GM18517 (cell line): ENCODE measurements around the gene GDF9.

Experiments used
- ATAC-seq: cut with Tn5 transposase; IDR thresholded peaks from one replicate; pipeline ENCODE4 v1.9.1; 2021; ENCODE audit warnings: mild to moderate bottlenecking, moderate library complexity; ENCODE audit not compliant: unreplicated experiment

Gene GDF9

DNA sequence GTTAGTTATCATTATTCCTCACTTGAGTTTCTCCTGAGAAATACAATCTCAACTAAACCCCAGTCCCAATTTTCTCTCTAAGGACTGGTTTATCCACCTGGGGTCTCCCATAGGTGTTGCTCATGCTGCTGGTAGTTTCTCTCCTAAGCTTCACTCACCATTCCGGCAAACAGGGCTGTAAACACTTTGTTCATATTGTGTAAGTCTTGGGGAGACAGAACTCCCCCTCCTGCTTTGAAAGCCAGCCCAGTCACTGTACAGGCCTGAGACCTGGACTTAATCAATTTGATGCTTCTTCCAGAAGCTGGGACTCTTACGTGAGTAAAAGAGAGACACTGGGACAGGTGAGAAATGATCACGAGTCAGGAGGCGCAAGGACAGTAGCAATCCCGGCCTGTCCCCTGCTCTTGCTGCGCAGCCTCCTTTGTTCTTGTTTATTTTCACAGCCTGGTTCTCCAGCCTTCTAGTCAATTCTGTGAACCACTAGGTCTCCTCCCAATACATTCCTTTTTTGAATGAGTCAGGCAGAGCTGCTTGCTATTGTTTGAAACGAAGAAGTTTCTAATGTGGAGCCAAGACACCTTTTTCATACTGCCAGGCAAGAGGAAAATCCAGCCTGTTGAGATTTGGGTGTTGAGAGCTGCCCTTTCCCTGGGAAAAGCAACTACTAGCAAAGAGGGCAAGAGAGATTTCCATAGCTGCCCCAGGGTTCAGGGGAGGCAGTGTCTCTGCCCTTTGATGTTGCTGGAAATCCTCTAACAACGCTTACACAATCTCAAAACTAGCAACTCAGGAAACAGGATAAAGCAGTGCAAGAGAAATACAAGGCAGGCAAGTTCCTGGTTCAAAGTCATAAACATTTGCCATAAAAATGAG is 26.6 kb downstream of the GDF9 start:
- ATAC-seq, result no peak

- ATAC-seq, result no peak
Measured at GRCh38 chr5:132838516-132839282, 27.6 kb downstream of the GDF9 start.

DNA sequence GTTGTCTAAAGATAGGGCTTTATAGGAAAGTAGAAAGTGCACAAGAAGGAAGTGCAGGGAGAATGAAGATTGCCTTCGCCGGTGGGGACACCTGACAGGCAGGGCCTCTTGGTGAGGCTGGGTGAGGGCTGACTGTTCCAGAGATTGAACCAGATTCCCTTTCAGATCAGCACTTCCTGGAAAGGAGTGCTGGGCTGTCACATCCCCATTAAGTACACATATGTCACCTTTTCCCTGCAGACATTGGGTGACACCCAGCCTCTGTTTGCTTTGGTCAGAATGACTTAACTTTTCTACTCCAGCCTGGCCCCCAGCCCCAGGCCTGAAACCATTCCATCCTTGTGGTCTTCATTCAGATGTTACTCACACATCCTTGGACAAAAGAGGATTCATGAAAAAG is 28.4 kb downstream of the GDF9 start:
- ATAC-seq, result no peak

GRCh38 chr5:132836852-132837251 is 29.4 kb downstream of the GDF9 start:
- ATAC-seq, result no peak

DNA sequence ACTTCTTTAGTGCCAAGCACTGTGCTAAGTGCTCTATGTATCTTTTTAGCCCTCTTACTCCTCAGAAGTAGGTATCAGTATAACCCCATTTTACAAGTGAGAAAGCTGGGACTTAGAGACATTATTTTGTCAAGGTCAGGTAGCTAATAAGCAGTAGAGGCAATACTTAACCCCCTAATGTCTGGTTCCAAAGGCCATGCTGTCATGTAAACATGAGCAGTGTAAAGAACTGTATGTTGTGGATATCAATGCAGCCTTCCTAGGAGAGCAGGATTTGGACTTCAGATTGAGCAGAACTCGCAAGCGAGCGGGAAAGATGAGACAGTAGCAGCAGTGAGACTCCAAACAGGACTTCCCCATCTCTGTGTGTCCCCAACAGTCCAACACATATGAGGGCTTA is 32.2 kb downstream of the GDF9 start:
- no peak for ATAC-seq

- ATAC-seq, result no peak
Measured at GRCh38 chr5:132832612-132833011, 33.7 kb downstream of the GDF9 start.

DNA sequence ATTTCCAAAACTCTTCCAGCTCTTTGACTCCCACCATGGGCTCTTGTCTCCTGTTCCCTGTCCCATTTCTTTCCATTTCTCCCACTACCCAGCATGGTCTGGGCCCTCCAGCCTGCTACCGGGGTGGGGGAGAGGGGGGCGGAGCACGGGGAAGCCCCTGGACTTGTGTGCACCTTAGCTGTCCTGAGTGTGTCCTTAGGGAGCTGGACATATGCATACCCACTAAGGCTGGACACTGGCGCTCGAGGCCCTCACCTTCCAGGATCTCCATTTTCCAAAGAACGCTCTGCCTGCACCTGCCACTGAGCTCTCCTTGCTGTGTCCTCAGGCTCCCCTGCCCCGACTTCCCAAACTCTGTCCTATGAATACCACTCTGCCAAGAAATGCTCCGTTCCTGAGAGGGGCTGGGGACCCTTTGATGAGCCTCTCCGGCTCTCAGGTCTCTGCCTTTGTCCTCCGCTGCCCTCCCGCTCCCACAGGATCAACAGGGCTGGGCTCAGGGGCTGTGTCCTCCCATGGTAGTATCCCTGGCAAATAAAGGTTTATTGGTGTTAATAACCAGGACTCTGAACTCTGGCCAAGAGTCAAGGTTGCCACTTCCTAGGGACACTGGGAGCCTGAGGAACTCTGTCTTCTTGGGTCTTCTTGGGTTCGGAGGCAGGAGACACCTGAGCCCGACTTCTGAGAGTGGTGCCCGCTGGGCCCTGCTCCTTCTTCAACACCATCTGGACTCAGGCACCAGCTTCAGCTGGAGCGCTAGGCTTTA is 35.0 kb downstream of the GDF9 start:
- no peak for ATAC-seq

- ATAC-seq, result peak; percentile 52
Measured at GRCh38 chr5:132830436-132831094, 35.7 kb downstream of the GDF9 start, which contains the start of gene SHROOM1. SHROOM1 (minus strand) TSS chr5:132830647; CDS start chr5:132826140, 4,507 bp downstream.

DNA sequence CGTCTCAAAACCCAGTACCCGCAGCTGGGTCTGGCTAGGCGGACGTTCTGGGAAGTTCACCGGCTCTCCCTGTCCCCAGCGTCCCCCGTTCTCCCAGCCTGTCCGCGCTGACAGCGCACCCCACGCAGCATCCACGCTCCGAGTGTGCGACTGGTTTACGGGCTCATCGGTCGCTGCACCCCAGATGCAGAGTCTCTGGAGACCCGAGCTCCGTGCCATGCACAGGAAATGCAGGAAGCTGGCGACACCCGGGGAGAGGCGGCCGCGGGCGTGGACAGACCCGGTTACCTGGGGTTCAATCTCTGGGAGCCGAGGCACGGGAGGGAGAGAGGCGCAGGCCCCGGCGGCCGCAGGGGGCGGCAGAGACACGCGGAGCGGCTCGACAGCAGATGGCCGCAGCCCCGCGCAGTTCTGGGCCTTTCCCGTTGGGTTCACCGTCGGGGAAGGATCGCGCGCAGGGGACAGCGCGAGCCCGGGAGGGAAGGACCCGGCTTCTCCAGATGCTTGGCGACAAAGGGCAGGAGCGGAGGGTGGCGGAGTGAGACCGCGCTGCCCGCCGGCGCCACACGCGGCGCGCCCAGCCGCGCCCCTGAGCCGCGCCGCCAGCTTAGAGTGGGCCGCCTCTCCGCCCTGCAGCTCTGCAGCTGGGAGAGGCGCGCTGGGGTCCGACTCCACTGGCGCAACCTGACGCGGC is 36.4 kb downstream of the GDF9 start:
- ATAC-seq, result peak; percentile 79

DNA sequence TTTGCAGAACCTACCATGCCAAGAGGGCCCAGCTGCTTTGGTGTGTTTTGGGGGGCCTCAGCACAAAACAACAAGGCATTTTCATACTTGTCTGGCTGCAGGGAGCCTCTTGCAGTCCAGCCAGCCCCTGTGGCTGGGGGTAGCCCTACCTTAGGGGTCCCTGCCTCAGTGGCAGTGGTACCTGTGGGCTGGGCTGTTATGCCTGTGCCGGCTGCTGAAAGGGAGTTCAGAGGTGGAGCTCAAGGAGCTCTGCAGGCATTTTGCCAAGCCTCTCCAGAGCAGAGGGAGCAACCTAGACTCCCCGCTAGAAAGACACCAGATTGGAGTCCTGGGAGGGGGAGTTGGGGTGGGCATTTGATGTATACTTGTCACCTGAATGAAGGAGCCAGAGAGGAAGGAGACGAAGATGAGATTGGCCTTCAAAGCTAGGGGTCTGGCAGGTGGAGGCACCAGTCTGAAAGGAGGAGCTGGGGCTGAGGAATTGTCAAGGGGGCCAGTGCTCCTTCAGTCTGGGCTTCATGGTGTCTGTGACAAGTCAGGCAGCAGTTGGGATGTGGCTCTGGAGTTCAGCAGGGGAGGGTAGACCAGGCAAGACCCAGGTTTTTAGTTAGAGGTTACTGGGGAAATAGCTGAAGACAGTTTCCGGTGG is 37.3 kb downstream of the GDF9 start:
- ATAC-seq, result no peak

DNA sequence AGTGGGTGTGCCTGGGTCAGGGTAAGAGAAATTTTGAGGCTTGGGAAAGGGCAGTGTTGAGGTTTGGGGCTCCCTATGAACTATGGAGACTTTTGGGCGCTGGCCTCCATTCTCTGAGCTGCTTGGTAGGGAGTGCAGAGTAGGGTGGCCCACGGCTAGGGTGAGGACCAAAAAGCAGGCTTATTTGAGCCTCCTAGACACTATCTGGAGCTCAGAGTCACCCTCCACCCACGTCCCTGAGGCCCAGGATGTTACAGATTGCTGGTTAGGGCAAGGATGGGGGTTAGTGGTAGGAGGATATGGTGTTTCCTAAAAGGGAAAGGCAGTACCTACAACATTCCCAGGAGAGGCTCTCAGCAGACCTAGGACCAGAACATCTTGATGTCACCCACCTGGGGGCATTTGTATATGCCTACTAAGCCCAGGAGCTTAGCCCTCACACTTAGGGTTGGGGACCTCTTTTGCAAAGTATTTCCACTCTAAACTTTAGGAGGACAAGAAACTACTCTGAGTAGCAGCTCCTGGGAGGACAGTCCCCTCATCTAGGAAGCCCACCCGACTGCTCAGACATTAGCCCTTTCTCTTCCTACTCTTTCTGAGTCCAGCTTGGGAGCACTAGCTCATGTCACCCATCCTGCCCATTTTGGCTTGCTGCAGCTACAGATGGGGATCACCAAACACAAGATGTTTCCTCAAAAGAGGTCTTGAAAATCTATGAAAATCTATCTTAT is 38.2 kb downstream of the GDF9 start:
- no peak for ATAC-seq

- ATAC-seq, result no peak
Measured at GRCh38 chr5:132826424-132827082, 39.7 kb downstream of the GDF9 start.

GRCh38 chr5:132825834-132826391 is 40.4 kb downstream of the GDF9 start:
- no peak for ATAC-seq

DNA sequence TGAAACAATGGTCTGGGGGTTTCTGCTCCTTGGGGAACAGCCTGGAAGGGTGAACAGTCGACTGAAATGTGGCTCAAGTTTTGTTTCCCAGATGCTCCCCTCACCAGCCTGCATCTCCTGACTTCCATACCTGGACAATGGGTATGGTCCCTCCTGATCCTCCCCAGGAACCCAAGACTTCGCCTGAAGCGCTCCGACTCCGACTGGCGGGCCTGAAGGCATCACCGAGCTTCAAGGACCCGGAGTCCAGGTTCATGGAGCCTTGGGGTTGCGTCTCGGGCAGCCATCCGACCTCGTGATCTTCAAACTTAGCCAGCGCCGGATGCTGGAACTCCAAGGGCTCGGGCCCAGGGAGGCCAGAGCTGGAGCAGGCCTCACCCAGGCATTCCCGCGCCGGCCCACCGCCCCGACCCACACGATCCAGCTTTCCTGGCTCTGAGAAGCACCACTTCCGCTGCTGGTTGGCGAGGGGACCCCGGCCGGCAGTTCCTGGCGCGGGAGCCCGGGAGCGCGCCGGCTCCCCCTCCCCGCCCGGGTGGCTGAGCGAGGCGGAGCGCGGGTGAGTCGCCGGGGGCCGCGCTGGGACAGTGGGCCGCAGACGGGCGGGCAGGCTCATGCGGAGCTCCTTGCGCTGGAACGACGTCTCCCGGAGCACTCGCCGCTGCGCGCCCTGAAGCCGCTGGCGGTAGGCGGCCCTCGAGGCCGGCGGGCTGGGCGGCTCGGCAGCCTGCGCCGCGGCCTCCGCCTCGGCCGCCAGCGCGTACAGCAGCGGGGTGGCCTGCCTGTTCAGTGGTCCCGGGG is 41.0 kb downstream of the GDF9 start:
- no peak for ATAC-seq

GRCh38 chr5:132824426-132824825 is 41.8 kb downstream of the GDF9 start:
- ATAC-seq, result no peak

DNA sequence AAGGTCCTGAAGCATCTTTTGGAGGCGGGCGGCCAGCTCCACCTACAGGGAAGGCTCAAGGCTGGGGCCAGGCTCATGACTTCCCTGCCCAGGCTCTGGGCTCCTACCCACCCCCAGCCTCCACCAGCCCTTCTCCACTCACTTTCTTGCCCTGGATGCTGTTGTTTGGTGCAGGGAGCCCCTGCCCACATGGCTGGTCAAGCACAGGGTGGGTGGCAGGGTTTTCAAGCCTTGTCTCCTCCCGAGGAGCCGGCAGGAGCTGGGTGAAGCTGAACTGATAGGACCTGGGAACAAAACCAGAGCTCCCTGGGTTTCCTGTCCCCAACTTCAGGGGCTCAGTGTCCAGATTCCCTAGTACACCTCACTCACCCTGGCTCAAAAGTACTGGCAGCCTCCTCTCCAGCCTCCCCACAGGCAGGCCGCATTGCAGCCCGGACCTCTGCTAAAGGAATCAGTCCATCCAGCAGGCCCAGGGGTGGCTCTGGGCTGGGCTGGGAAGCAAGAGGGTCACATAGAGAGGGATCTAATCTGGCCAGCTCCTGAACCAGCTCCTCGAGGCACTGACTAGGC is 42.7 kb downstream of the GDF9 start:
- no peak for ATAC-seq
